Endothelial cell of umbilical vein (primary cell): ENCODE data around the gene FAM200A.

ENCODE experiments used
- EZH2 ChIP-seq: IDR thresholded peaks from 2 replicates; pipeline ENCODE4 v1.6.1; 2012; ENCODE audit warnings: borderline replicate concordance, low read depth, mild to moderate bottlenecking, moderate library complexity, low read length, inconsistent platforms; ENCODE audit not compliant: severe bottlenecking
- GATA2 ChIP-seq: IDR thresholded peaks from 2 replicates; pipeline ENCODE4 v1.7.0; 2011; ENCODE audit warnings: low read depth, mild to moderate bottlenecking, moderate library complexity, mixed read lengths, low read length; ENCODE audit not compliant: insufficient read length, insufficient read depth
- POLR2A ChIP-seq: IDR thresholded peaks from 2 replicates; pipeline ENCODE4 v1.6.1; 2012; ENCODE audit warnings: low read depth, mild to moderate bottlenecking, control low read depth, low read length
- POLR2AphosphoS5 ChIP-seq: IDR thresholded peaks from 2 replicates; pipeline ENCODE4 v1.6.1; 2012; ENCODE audit warnings: low read depth, mild to moderate bottlenecking, control low read depth, low read length, moderate library complexity; ENCODE audit not compliant: insufficient read depth
- TF ChIP-seq, protein P1 (sequence below), 2 donors: IDR thresholded peaks; 1 replicate in 1 of 2; 2 replicates in 1 of 2; pipeline ENCODE4 v1.5.1; 2011; ENCODE audit warnings: low read length in 2 of 2, mild to moderate bottlenecking in 2 of 2, moderate library complexity in 2 of 2, control low read depth in 1 of 2, inconsistent platforms in 1 of 2, low read depth in 1 of 2; ENCODE audit not compliant: insufficient read depth in 1 of 2; ENCODE audit errors: extremely low read depth in 1 of 2

DNA sequence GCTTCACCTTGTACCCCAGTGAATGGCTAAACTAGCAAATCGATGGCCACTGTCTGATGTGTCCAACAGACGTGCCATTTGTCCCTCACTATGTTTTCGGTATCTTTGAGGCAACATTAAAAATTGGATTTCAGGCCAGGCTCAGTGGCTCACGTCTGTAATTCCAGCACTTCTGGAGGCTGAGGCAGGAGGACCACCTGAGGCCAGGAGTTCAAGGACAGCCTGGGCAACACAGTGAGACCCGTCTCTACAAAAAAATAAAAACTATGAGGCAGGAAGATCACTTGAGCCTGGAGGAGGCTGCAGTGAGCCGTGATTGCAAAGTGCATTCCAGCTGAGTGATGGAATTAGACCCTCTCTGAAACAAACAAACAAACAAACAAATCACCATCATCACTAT lies 8.0 kb downstream of the FAM200A start:
- TF ChIP-seq, protein P1, sequence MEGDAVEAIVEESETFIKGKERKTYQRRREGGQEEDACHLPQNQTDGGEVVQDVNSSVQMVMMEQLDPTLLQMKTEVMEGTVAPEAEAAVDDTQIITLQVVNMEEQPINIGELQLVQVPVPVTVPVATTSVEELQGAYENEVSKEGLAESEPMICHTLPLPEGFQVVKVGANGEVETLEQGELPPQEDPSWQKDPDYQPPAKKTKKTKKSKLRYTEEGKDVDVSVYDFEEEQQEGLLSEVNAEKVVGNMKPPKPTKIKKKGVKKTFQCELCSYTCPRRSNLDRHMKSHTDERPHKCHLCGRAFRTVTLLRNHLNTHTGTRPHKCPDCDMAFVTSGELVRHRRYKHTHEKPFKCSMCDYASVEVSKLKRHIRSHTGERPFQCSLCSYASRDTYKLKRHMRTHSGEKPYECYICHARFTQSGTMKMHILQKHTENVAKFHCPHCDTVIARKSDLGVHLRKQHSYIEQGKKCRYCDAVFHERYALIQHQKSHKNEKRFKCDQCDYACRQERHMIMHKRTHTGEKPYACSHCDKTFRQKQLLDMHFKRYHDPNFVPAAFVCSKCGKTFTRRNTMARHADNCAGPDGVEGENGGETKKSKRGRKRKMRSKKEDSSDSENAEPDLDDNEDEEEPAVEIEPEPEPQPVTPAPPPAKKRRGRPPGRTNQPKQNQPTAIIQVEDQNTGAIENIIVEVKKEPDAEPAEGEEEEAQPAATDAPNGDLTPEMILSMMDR (IDR thresholded peaks at IDR 0.05; ENCODE audit: extremely low read depth in 1 of 2, insufficient read depth in 1 of 2, low read depth in 1 of 2, low read length in 2 of 2): no peak
- TF ChIP-seq EZH2 (no peak), POLR2A (no peak), POLR2AphosphoS5 (no peak), GATA2 (no peak)
